ENCODE data around the gene TMEM222.
A peak's percentile ranks its signal among the peaks of the same experiment; 100 is the strongest.
"Not testable (repeated sequence)": the region's sequence is repeated elsewhere in the genome, so short reads cannot be mapped to it uniquely, and the experiment has no call there.

The TMEM222 gene

GRCh38 chr1:27321813-27322568 is at the start of gene TMEM222:
TMEM222 (plus strand) TSS chr1:27322163; CDS start chr1:27322198, 35 bp downstream.
- peak; percentile 85 for DNase-seq

GRCh38 chr1:27274204-27274603 is 47.8 kb upstream of the TMEM222 start:
- DNase-seq: no peak

GRCh38 chr1:27275696-27276095 is 46.3 kb upstream of the TMEM222 start:
- DNase-seq: no peak

DNA sequence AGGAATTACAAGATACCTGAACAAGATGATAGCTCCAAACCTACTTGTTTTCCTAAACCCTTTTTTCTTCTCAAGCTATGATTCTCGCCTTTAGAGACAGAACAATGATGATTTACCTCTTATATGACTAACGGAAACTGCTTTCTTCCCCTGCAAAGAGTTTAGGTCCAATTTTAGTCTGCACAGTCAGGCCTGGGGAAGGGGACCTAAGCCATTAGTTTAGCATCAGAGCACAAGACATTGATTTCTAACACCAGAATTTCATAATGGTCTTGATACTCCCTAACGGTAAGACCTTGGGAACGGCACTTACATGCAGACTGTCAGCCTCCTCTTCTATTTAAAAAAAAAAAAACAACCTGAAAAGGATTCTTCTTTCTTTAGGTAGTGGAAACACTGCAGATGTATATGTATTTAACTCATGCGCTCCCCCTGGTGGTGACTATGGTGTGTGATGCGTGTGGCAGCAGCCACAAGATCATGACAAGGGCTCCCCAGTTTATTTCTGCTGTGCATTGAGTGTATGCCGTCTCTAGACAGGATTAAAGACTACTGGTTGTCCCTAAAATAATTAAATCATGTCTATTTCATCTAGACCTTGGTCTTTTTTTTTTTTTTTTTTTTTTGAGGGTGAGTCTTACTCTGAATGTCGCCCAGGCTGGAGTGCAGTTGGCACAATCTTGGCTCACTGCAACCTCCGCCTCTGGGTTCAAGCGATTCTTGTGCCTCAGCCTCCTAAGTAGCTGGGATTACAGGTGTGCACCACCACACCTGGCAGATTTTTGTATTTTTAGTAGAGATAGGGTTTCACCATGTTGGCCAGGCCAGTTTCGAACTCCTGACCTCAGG is 37.3 kb upstream of the TMEM222 start:
- DNase-seq: peak; percentile 41

DNA sequence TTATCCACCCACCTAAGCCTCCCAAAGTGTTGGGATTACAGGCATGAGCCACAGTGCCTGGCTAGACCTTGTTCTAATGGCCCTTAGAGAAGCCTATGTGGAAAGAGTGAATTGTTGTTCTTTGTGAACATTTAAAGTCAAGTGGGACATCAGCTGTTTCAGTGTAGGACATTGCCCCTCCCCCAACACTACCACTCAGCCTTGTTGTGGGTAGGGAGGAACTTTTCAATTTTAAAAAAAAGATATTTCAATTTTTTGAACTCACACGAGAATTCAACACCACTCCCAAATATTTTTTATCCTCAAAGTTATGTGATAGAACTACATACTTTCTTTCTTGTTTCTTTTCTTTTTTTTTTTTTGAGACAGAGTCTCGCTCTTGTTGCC is 36.7 kb upstream of the TMEM222 start:
- no peak for DNase-seq

- DNase-seq: not testable (repeated sequence)
These were observed 36.1 kb upstream of the TMEM222 start for GRCh38 chr1:27285821-27286220.

GRCh38 chr1:27289125-27289524 is 32.8 kb upstream of the TMEM222 start:
- not testable (repeated sequence) for DNase-seq

GRCh38 chr1:27290581-27290980 is 31.4 kb upstream of the TMEM222 start:
- DNase-seq: no peak

- no peak for DNase-seq
These were observed 29.9 kb upstream of the TMEM222 start for GRCh38 chr1:27292106-27292505.

- DNase-seq: no peak
These were observed 28.0 kb upstream of the TMEM222 start for GRCh38 chr1:27293915-27294314.

DNA sequence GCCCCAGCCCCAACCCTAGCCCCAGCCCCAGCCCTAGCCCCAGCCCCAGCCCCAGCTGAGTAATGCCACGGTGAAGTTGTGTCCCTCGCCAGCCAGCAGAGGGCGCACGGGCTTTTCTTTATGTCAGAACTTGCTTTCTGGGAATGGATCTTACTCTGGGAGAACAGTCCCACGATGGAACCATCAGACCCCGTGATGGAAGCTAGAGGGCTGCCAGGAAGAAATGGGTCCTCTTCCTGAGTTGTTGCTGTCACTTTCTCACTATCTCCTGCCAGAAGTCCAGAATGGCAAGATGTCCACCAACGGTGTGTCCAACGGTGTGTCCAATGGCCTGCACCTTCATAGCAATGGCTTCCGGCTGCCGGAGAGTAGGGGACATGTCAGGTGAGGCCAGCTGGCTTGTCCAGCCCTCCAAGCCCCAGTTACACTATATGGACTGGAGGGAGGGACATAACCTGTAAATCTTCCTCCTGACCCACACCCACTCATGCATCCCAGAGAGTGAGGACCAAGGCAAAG is 25.1 kb upstream of the TMEM222 start:
- no peak for DNase-seq

DNA sequence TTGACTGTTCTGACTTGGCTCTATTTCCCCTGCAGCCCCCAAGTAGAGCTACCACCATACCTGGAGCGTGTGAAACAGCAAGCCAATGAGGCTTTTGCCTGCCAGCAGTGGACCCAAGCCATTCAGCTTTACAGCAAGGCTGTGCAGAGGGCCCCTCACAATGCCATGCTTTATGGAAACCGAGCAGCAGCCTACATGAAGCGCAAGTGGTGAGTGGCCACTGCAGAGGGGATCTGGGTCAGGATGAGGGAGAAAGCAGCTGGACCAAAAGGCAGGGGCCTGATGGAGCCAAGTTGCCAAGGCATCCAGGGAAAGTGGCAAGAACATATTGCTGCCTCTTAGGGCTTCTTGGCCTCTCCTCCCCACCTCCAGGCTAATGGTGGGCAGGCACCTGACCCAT is 24.1 kb upstream of the TMEM222 start:
- no peak for DNase-seq

GRCh38 chr1:27298632-27299384 is 23.2 kb upstream of the TMEM222 start:
- no peak for DNase-seq

GRCh38 chr1:27299385-27300271 is 22.3 kb upstream of the TMEM222 start:
- DNase-seq: no peak

DNA sequence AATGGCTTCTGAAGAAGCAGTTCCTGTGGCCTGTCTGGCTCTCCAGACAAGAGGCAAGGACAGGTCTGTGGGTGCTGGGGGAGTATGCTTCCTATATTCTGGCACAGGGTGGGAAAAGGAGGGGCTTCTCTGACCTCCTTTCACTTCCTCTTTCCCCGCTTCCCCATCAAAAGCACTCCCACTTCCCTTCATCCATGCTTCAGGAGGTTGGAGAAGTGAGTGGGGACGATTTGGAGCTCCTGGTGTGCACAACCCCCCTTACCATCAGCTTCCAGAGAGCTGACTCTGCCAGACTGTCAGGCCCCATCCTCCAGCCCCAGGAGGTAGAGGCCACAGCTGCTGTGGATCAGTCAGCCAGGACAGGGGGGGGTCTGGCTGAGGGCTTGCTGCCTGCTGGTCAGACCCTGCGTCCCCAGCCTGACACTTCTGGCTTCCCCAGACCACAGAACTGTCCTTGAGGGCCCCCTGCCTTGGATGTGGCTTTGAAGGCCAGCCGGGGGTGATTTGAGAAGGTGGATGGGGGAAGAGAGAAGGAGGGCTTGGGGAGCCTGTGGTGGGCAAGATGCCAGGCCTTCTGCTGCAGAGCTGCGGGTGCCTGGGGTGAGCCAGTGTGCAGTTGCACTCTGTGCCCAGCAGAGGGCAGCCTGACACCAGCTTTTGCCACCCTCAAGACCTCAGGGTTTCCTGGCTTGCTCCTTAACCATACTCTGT is 21.5 kb upstream of the TMEM222 start:
- peak; percentile 25 for DNase-seq

DNA sequence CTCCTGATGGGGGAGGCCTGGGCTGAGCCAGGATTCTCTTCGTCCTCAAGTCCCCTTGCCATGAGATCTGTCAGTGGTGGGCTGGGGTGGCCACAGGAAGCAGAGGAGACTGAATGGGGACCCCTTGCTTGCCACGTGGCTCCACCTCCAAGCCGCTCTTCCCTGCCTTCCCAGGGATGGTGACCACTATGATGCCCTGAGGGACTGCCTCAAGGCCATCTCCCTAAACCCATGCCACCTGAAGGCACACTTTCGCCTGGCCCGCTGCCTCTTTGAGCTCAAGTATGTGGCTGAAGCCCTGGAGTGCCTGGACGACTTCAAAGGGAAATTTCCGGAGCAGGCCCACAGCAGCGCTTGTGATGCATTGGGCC is 20.9 kb upstream of the TMEM222 start:
- DNase-seq: no peak

DNA sequence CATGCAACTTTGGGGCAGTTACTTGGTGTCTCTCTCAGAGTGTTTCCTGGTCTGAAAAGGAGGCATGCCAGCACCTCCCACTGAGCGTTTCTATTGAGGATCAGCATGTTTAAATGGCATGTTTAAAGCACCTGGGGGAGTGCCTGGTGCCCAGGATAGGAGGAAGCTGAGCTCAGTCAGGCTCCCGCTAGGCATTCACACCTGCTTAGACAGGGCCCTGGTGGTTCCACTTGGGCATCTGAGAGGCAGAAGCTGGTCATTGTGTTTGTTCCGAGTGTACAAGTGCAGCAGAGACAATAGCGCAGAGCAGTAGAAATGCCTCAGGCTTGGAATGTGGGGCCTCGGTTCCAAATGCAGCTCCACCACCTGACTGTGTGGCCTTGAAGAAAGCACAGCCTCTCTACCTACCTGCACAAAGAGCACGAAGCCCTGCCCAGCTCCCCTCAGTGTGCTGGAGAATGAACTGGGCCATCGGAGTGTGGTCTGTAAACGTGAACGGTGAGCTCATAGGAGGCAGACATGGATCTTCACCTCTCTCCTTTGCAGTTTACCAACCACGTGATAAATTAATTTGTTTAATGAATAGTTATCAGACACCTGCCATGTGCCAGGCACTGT is 20.3 kb upstream of the TMEM222 start:
- no peak for DNase-seq

- DNase-seq: no peak
These were observed 19.4 kb upstream of the TMEM222 start for GRCh38 chr1:27302612-27303011.

DNA sequence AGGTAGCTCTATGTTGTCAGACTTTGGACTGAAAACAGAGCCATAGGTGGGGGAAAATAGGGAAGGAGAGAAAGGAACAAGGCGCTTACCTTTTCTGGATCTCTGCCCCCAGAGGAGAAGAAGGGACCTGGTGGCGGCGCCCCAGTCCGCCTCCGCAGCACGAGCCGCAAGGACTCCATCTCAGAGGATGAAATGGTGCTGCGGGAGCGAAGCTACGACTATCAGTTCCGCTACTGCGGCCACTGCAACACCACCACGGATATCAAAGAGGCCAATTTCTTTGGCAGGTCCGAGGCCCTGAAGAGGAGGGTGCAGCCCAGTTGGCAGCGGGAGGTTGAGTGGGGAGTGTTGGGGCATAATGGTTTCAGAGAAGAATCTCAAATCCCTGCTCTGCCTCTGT is 18.5 kb upstream of the TMEM222 start:
- no peak for DNase-seq

- no peak for DNase-seq
These were observed 15.9 kb upstream of the TMEM222 start for GRCh38 chr1:27306071-27306470.
